ENCODE data around the gene TMEM212. TPM values are rescaled to one million over a fixed set of nuclear protein-coding genes. Genes with fewer than 3 reads are reported as not detected.

Gene TMEM212
- total RNA-seq, 2 experiments from 2014 or later: not detected

- Mint-ChIP-seq H3K4me3 (no peak overlapping the region), H3K9me3 (no peaks in the 10 kb centered on the region), H3K27me3 (ENCODE audit: low read depth) (peaks cover 8% of the 10 kb centered on the region), H3K36me3 (ENCODE audit: low read depth) (no peaks in the 10 kb centered on the region), H3K4me1 (ENCODE audit: low read depth) (peaks cover 4% of the 10 kb centered on the region), H3K27ac (no peak overlapping the region)
- CTCF ChIA-PET: no interaction called here
- intact Hi-C loops (cut with micrococcal nuclease): no loop called here
- DNase-seq: no peak
These were observed 31.1 kb downstream of the TMEM212 start for GRCh38 chr3:171874251-171874681.

GRCh38 chr3:171874879-171875278 is 31.7 kb downstream of the TMEM212 start:
- CTCF ChIA-PET: interaction anchor here (0.5 kb wide), 1 partner anchor 10 kb away, joined by 4 read pairs; no protein-coding TSS in a partner anchor
- H3K9me3 Mint-ChIP-seq: no peaks in the 10 kb centered on the region
- H3K4me3 Mint-ChIP-seq: no peak overlapping the region
- no peak for DNase-seq
- H3K36me3 Mint-ChIP-seq (ENCODE audit: low read depth): no peaks in the 10 kb centered on the region
- H3K27ac Mint-ChIP-seq: no peak overlapping the region
- H3K27me3 Mint-ChIP-seq (ENCODE audit: low read depth): peaks cover 12% of the 10 kb centered on the region
- intact Hi-C loops (cut with micrococcal nuclease): no loop called here
- H3K4me1 Mint-ChIP-seq (ENCODE audit: low read depth): peaks cover 4% of the 10 kb centered on the region

- Mint-ChIP-seq H3K4me1 (ENCODE audit: low read depth) (peaks cover 4% of the 10 kb centered on the region), H3K27me3 (ENCODE audit: low read depth) (peaks cover 12% of the 10 kb centered on the region), H3K36me3 (ENCODE audit: low read depth) (no peaks in the 10 kb centered on the region), H3K27ac (no peak overlapping the region), H3K4me3 (no peak overlapping the region), H3K9me3 (no peaks in the 10 kb centered on the region)
- intact Hi-C loops (cut with micrococcal nuclease): loop anchor here (1.0 kb wide), 2 partner anchors 14 to 30 kb away; no protein-coding TSS in a partner anchor
- DNase-seq: no peak
- CTCF ChIA-PET: no interaction called here
These were observed 32.8 kb downstream of the TMEM212 start for GRCh38 chr3:171875923-171876412.

GRCh38 chr3:171876680-171877147 is 33.6 kb downstream of the TMEM212 start:
- H3K36me3 Mint-ChIP-seq (ENCODE audit: low read depth): no peaks in the 10 kb centered on the region
- CTCF ChIA-PET: no interaction called here
- DNase-seq: no peak
- intact Hi-C loops (cut with micrococcal nuclease): loop anchor here (1.0 kb wide), 2 partner anchors 14 to 30 kb away; no protein-coding TSS in a partner anchor
- H3K27me3 Mint-ChIP-seq (ENCODE audit: low read depth): peaks cover 10% of the 10 kb centered on the region
- no peak overlapping the region for H3K27ac Mint-ChIP-seq
- no peak overlapping the region for H3K4me3 Mint-ChIP-seq
- peaks cover 4% of the 10 kb centered on the region for H3K4me1 Mint-ChIP-seq (ENCODE audit: low read depth)
- no peaks in the 10 kb centered on the region for H3K9me3 Mint-ChIP-seq

GRCh38 chr3:171878461-171879225 is 35.5 kb downstream of the TMEM212 start:
- intact Hi-C loops (cut with micrococcal nuclease): no loop called here
- Mint-ChIP-seq H3K27ac (no peak overlapping the region), H3K4me1 (ENCODE audit: low read depth) (peaks cover 4% of the 10 kb centered on the region), H3K9me3 (no peaks in the 10 kb centered on the region), H3K27me3 (ENCODE audit: low read depth) (peaks cover 8% of the 10 kb centered on the region), H3K4me3 (no peak overlapping the region), H3K36me3 (ENCODE audit: low read depth) (no peaks in the 10 kb centered on the region)
- CTCF ChIA-PET: no interaction called here
- DNase-seq: no peak

- intact Hi-C loops (cut with micrococcal nuclease): no loop called here
- Mint-ChIP-seq H3K4me1 (ENCODE audit: low read depth) (peaks cover 4% of the 10 kb centered on the region), H3K27me3 (ENCODE audit: low read depth) (peaks cover 8% of the 10 kb centered on the region), H3K4me3 (no peak overlapping the region), H3K36me3 (ENCODE audit: low read depth) (no peaks in the 10 kb centered on the region), H3K9me3 (no peaks in the 10 kb centered on the region), H3K27ac (no peak overlapping the region)
- CTCF ChIA-PET: no interaction called here
- DNase-seq: no peak
These were observed 36.3 kb downstream of the TMEM212 start for GRCh38 chr3:171879472-171879871.

- H3K27me3 Mint-ChIP-seq (ENCODE audit: low read depth): peaks cover 8% of the 10 kb centered on the region
- CTCF ChIA-PET: interaction anchor here (0.7 kb wide), 1 partner anchor 768 kb away, joined by 3 read pairs; no protein-coding TSS in a partner anchor
These were observed 37.1 kb downstream of the TMEM212 start for GRCh38 chr3:171880101-171880870.

GRCh38 chr3:171881251-171881650 is 38.1 kb downstream of the TMEM212 start:
- Mint-ChIP-seq H3K27ac (no peak overlapping the region), H3K4me1 (ENCODE audit: low read depth) (peaks cover 3% of the 10 kb centered on the region), H3K36me3 (ENCODE audit: low read depth) (no peaks in the 10 kb centered on the region), H3K4me3 (no peak overlapping the region), H3K9me3 (no peaks in the 10 kb centered on the region), H3K27me3 (ENCODE audit: low read depth) (peaks cover 8% of the 10 kb centered on the region)
- intact Hi-C loops (cut with micrococcal nuclease): no loop called here
- DNase-seq: no peak
- CTCF ChIA-PET: no interaction called here

More at GRCh38 chr3:171880101-171880870, 37.1 kb downstream of the TMEM212 start:
- H3K4me3 Mint-ChIP-seq: no peak overlapping the region
- H3K27ac Mint-ChIP-seq: no peak overlapping the region
- DNase-seq: no peak
- no peaks in the 10 kb centered on the region for H3K9me3 Mint-ChIP-seq
- H3K4me1 Mint-ChIP-seq (ENCODE audit: low read depth): peaks cover 3% of the 10 kb centered on the region
- H3K36me3 Mint-ChIP-seq (ENCODE audit: low read depth): no peaks in the 10 kb centered on the region
- intact Hi-C loops (cut with micrococcal nuclease): no loop called here

- CTCF ChIA-PET: interaction anchor here (1.4 kb wide), 1 partner anchor 17 kb away, joined by 3 read pairs; no protein-coding TSS in a partner anchor
These were observed 40.2 kb downstream of the TMEM212 start for GRCh38 chr3:171883257-171883892.

GRCh38 chr3:171883893-171884279 is 40.7 kb downstream of the TMEM212 start:
- peaks cover 4% of the 10 kb centered on the region for H3K27me3 Mint-ChIP-seq (ENCODE audit: low read depth)

More at GRCh38 chr3:171883257-171883892, 40.2 kb downstream of the TMEM212 start:
- no peak for DNase-seq
- no peaks in the 10 kb centered on the region for H3K36me3 Mint-ChIP-seq (ENCODE audit: low read depth)
- no peaks in the 10 kb centered on the region for H3K4me1 Mint-ChIP-seq (ENCODE audit: low read depth)
- H3K9me3 Mint-ChIP-seq: no peaks in the 10 kb centered on the region
- no peak overlapping the region for H3K4me3 Mint-ChIP-seq
- intact Hi-C loops (cut with micrococcal nuclease): no loop called here
- H3K27me3 Mint-ChIP-seq (ENCODE audit: low read depth): peaks cover 5% of the 10 kb centered on the region
- H3K27ac Mint-ChIP-seq: no peak overlapping the region

GRCh38 chr3:171888466-171888865 is 45.3 kb downstream of the TMEM212 start:
- Mint-ChIP-seq H3K4me1 (ENCODE audit: low read depth) (peaks cover 8% of the 10 kb centered on the region), H3K36me3 (ENCODE audit: low read depth) (no peaks in the 10 kb centered on the region), H3K4me3 (no peak overlapping the region), H3K27me3 (ENCODE audit: low read depth) (peaks cover 3% of the 10 kb centered on the region), H3K27ac (no peak overlapping the region), H3K9me3 (no peaks in the 10 kb centered on the region)
- intact Hi-C loops (cut with micrococcal nuclease): no loop called here
- no peak for DNase-seq
- CTCF ChIA-PET: interaction anchor here (0.6 kb wide), 2 partner anchors 141 to 249 kb away, joined by 3 read pairs; no protein-coding TSS in a partner anchor

More at GRCh38 chr3:171883893-171884279, 40.7 kb downstream of the TMEM212 start:
- no peak for DNase-seq
- Mint-ChIP-seq H3K9me3 (no peaks in the 10 kb centered on the region), H3K4me3 (no peak overlapping the region), H3K36me3 (ENCODE audit: low read depth) (no peaks in the 10 kb centered on the region), H3K4me1 (ENCODE audit: low read depth) (no peaks in the 10 kb centered on the region), H3K27ac (no peak overlapping the region)
- intact Hi-C loops (cut with micrococcal nuclease): no loop called here
- CTCF ChIA-PET: no interaction called here

GRCh38 chr3:171890398-171890797 is 47.2 kb downstream of the TMEM212 start:
- peaks cover 3% of the 10 kb centered on the region for H3K27me3 Mint-ChIP-seq (ENCODE audit: low read depth)
- H3K4me3 Mint-ChIP-seq: no peak overlapping the region
- H3K4me1 Mint-ChIP-seq (ENCODE audit: low read depth): peaks cover 8% of the 10 kb centered on the region
- no peaks in the 10 kb centered on the region for H3K36me3 Mint-ChIP-seq (ENCODE audit: low read depth)
- peak; percentile 37 for DNase-seq
- H3K9me3 Mint-ChIP-seq: no peaks in the 10 kb centered on the region
- intact Hi-C loops (cut with micrococcal nuclease): loop anchor here (1.0 kb wide), 2 partner anchors 14 to 44 kb away; no protein-coding TSS in a partner anchor
- CTCF ChIA-PET: no interaction called here
- H3K27ac Mint-ChIP-seq: no peak overlapping the region

Measured in activated naive CD4-positive, alpha-beta T cell treated with anti-CD3 and anti-CD28 coated beads for 36 hours (primary cell).